Measurements from ENCODE around the gene ZBED4. TPM values are rescaled to one million over a fixed set of nuclear protein-coding genes. Genes with fewer than 3 reads are reported as not detected.

ZBED4 gene
- total RNA-seq, 1 donor from 2014 or later: 16.7 TPM

GRCh38 chr22:49855251-49855911 is 1.7 kb downstream of the ZBED4 start:
- DNase-seq: peak; percentile 43

GRCh38 chr22:49856343-49856742 is 2.7 kb downstream of the ZBED4 start:
- DNase-seq: no peak

- no peak for DNase-seq
These were observed 3.3 kb downstream of the ZBED4 start for GRCh38 chr22:49856766-49857618.

- no peak for DNase-seq
These were observed 5.2 kb downstream of the ZBED4 start for GRCh38 chr22:49858827-49859226.

- no peak for DNase-seq
These were observed 8.2 kb downstream of the ZBED4 start for GRCh38 chr22:49861642-49862495.

GRCh38 chr22:49862496-49862776 is 8.8 kb downstream of the ZBED4 start:
- no peak for DNase-seq

GRCh38 chr22:49863931-49864330 is 10.3 kb downstream of the ZBED4 start:
- DNase-seq: no peak

GRCh38 chr22:49865156-49865555 is 11.5 kb downstream of the ZBED4 start:
- DNase-seq: no peak

- no peak for DNase-seq
These were observed 12.5 kb downstream of the ZBED4 start for GRCh38 chr22:49866134-49866533.

GRCh38 chr22:49866646-49867045 is 13.0 kb downstream of the ZBED4 start:
- no peak for DNase-seq

- no peak for DNase-seq
These were observed 13.9 kb downstream of the ZBED4 start for GRCh38 chr22:49867303-49868265.

- DNase-seq: no peak
These were observed 15.6 kb downstream of the ZBED4 start for GRCh38 chr22:49869086-49869830.

GRCh38 chr22:49869845-49870712 is 16.4 kb downstream of the ZBED4 start:
- no peak for DNase-seq

- DNase-seq: peak; percentile 36
These were observed 17.8 kb downstream of the ZBED4 start for GRCh38 chr22:49871482-49871881.

GRCh38 chr22:49872347-49872746 is 18.7 kb downstream of the ZBED4 start:
- DNase-seq: no peak

GRCh38 chr22:49873228-49873940 is 19.7 kb downstream of the ZBED4 start:
- DNase-seq: no peak

- no peak for DNase-seq
These were observed 24.0 kb downstream of the ZBED4 start for GRCh38 chr22:49877642-49878041.

GRCh38 chr22:49878206-49878605 is 24.6 kb downstream of the ZBED4 start:
- no peak for DNase-seq

GRCh38 chr22:49879871-49880270 is 26.2 kb downstream of the ZBED4 start:
- no peak for DNase-seq

- DNase-seq: peak; percentile 81
These were observed 26.6 kb downstream of the ZBED4 start for GRCh38 chr22:49880281-49880680.

Measured in dermis blood vessel endothelial cell (primary cell).